Fibroblast of lung (primary cell): Measurements from ENCODE around the gene AKAP13. TPM values are rescaled to one million over a fixed set of nuclear protein-coding genes. Genes with fewer than 3 reads are reported as not detected.

Experiments
- DNase-seq, 2 donors: peaks; one replicate each; pipeline versions ENCODE4 v3.0.0 to v3.0.0-alpha.2; 2010; ENCODE audit warnings: low read depth in 2 of 2
- H2AFZ ChIP-seq: 2 replicates; pipeline ENCODE4 v1.5.1; 2012; ENCODE audit warnings: low read length, control low read depth, inconsistent platforms
- H3K27ac ChIP-seq: 2 replicates; pipeline ENCODE4 v1.5.1; 2011; ENCODE audit warnings: low read length, control low read depth; ENCODE audit not compliant: insufficient read depth
- H3K27me3 ChIP-seq: 2 replicates; pipeline ENCODE4 v1.5.1; 2011; ENCODE audit warnings: mild to moderate bottlenecking, low read length; ENCODE audit not compliant: control insufficient read depth, insufficient read depth
- H3K36me3 ChIP-seq: 2 replicates; pipeline ENCODE4 v1.5.1; 2011; ENCODE audit warnings: low read length; ENCODE audit not compliant: control insufficient read depth, insufficient read depth
- H3K4me1 ChIP-seq: 2 replicates; pipeline ENCODE4 v1.5.1; 2011; ENCODE audit warnings: low read length; ENCODE audit not compliant: control insufficient read depth, insufficient read depth; ENCODE audit errors: extremely low read depth
- H3K4me2 ChIP-seq: 2 replicates; pipeline ENCODE4 v1.5.1; 2011; ENCODE audit warnings: low read length, control low read depth; ENCODE audit not compliant: insufficient read depth; ENCODE audit errors: extremely low read depth
- H3K4me3 ChIP-seq, 4 experiments: fragments of 200-600 bp in 1 of 4; sonication (generic) in 1 of 4; replicated peaks in 1 of 4; 2 replicates each; pipeline ENCODE4 v1.5.1; 2011 to 2016; ENCODE audit warnings: low read length in 4 of 4, low read depth in 3 of 4, mild to moderate bottlenecking in 3 of 4, control low read depth in 2 of 4, inconsistent platforms in 1 of 4, mixed read lengths in 1 of 4; ENCODE audit not compliant: insufficient read depth in 1 of 4; ENCODE audit errors: control extremely low read depth in 1 of 4
- H3K79me2 ChIP-seq: 2 replicates; pipeline ENCODE4 v1.5.1; 2012; ENCODE audit warnings: mild to moderate bottlenecking, low read length, inconsistent platforms; ENCODE audit not compliant: control insufficient read depth, insufficient read depth
- H3K9ac ChIP-seq: 2 replicates; pipeline ENCODE4 v1.5.1; 2011; ENCODE audit warnings: mild to moderate bottlenecking, low read length, control low read depth; ENCODE audit not compliant: insufficient read depth
- H3K9me3 ChIP-seq: 2 replicates; pipeline ENCODE4 v1.5.1; 2012; ENCODE audit warnings: low read depth, low read length; ENCODE audit not compliant: control insufficient read depth, insufficient read depth
- H4K20me1 ChIP-seq: 2 replicates; pipeline ENCODE4 v1.5.1; 2011; ENCODE audit warnings: low read length; ENCODE audit not compliant: control insufficient read depth, insufficient read depth; ENCODE audit errors: extremely low read depth
- EZH2 ChIP-seq: IDR thresholded peaks from 2 replicates; pipeline ENCODE4 v1.5.1; 2012; ENCODE audit warnings: low read length, control low read depth, mild to moderate bottlenecking; ENCODE audit errors: missing control alignments
- polyA plus RNA-seq, 2 donors: library from polyadenylated mRNA; depleted of rRNA in 1 of 2; stranded (reverse) in 1 of 2; unstranded in 1 of 2; fragments of >200 nt; gene quantifications; 2 replicates each; pipeline ENCODE4 v1.2.1, GENCODE V29; 2011 to 2012; ENCODE audit warnings: missing spikeins in 1 of 2
- total RNA-seq: library from RNA; depleted of rRNA; stranded (reverse); fragments of >200 nt; gene quantifications from 2 replicates; pipeline ENCODE4 v1.2.1, GENCODE V29; 2014
- TF ChIP-seq, protein P1 (sequence below), 2 donors: IDR thresholded peaks in 1 of 2; conservative IDR thresholded peaks in 1 of 2; 1 replicate in 1 of 2; 2 replicates in 1 of 2; pipeline ENCODE4 v1.5.1; 2011 to 2012; ENCODE audit warnings: low read length in 2 of 2, control low read depth in 1 of 2, inconsistent platforms in 1 of 2, low read depth in 1 of 2, mild to moderate bottlenecking in 1 of 2

The AKAP13 gene
- total and polyA plus RNA-seq, 2 donors (not counting 1 experiment from before 2014, with no cell fraction given) = 8.3 to 68.4 TPM

DNA sequence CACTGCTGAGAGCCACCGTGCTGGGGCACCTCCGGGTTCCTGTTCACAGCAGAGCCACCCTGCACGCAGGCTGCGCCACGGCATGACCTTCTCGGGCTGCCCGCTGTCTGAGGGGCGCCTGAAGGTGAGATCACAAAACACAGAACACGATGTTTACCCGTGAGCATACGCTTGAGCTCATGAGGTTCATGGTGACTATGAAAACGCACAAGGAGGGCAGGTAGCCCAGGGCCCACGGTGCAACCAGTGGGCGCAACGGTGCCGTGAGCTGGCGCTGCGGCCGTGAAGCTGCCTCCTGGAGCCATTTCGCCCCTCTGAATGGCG lies 378.2 kb downstream of the AKAP13 start:
- Histone ChIP-seq H3K4me2 (no peak overlapping the region), H3K27ac (no peak overlapping the region), H3K4me3 (no peak overlapping the region), H4K20me1 (no peaks in the 10 kb centered on the region), H3K9me3 (no peaks in the 10 kb centered on the region), H3K36me3 (no peaks in the 10 kb centered on the region), H3K9ac (no peak overlapping the region), H3K79me2 (no peaks in the 10 kb centered on the region), H2AFZ (no peak overlapping the region), H3K27me3 (no peaks in the 10 kb centered on the region), H3K4me1 (no peaks in the 10 kb centered on the region)
- no peak for DNase-seq
- TF ChIP-seq, protein P1, sequence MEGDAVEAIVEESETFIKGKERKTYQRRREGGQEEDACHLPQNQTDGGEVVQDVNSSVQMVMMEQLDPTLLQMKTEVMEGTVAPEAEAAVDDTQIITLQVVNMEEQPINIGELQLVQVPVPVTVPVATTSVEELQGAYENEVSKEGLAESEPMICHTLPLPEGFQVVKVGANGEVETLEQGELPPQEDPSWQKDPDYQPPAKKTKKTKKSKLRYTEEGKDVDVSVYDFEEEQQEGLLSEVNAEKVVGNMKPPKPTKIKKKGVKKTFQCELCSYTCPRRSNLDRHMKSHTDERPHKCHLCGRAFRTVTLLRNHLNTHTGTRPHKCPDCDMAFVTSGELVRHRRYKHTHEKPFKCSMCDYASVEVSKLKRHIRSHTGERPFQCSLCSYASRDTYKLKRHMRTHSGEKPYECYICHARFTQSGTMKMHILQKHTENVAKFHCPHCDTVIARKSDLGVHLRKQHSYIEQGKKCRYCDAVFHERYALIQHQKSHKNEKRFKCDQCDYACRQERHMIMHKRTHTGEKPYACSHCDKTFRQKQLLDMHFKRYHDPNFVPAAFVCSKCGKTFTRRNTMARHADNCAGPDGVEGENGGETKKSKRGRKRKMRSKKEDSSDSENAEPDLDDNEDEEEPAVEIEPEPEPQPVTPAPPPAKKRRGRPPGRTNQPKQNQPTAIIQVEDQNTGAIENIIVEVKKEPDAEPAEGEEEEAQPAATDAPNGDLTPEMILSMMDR (conservative IDR thresholded peaks at IDR 0.05 in 1 of 2, IDR thresholded peaks at IDR 0.05 in 1 of 2; ENCODE audit: low read depth in 1 of 2, low read length in 2 of 2) = no peak
- no peak for TF ChIP-seq EZH2

DNA sequence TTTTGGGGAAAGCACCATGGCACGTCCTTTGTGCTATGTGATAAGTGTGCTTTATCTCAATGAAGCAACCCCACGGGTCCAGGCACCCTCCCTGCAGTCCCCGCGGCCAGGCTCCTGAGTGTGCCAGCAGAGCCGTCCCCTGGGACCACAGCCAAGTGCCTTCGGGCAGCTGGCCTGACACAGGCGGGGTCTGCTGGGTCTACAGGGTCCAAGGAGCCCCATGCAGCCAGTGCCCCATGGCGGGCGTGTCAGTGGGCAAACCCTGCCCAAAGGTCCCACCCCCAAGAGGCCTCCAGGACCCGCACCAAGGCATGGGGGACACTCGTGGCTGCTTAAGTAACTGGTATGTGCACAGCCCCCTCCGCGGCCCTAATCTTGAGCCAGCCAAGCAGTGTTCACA lies 379.0 kb downstream of the AKAP13 start:
- no peaks in the 10 kb centered on the region for H3K36me3 ChIP-seq
- no peak overlapping the region for H2AFZ ChIP-seq
- no peak overlapping the region for H3K9ac ChIP-seq
- no peak overlapping the region for H3K4me2 ChIP-seq
- no peak overlapping the region for H3K4me3 ChIP-seq
- H4K20me1 ChIP-seq = no peaks in the 10 kb centered on the region
- TF ChIP-seq, protein P1 (conservative IDR thresholded peaks at IDR 0.05 in 1 of 2, IDR thresholded peaks at IDR 0.05 in 1 of 2; ENCODE audit: low read depth in 1 of 2, low read length in 2 of 2) = no peak
- TF ChIP-seq EZH2 = no peak
- H3K4me1 ChIP-seq = peaks cover 2% of the 10 kb centered on the region
- H3K9me3 ChIP-seq = no peaks in the 10 kb centered on the region
- no peaks in the 10 kb centered on the region for H3K79me2 ChIP-seq
- no peak for DNase-seq
- no peak overlapping the region for H3K27ac ChIP-seq
- H3K27me3 ChIP-seq = no peaks in the 10 kb centered on the region

DNA sequence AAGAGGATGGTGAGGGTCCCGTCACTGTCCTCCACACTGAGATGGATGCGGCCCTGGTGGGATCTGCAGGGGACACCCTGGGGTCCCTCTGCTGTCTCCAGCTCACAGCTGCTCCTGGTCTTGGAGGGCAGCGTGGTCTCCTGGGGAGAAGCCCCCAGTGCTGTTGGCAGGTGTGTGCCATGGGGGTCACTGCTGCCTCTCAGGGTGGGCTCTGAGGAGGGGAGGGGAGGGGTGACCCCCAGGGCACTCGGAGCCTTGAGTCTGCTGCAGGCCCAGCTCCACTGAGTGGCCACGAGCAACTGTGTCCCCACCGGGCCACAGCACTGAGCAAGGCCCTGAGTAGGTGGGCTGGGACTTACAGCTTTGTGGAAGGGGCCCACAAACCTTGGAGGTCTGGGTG lies 379.6 kb downstream of the AKAP13 start:
- Histone ChIP-seq H3K27ac (no peak overlapping the region), H2AFZ (no peak overlapping the region), H3K4me3 (no peak overlapping the region), H3K79me2 (no peaks in the 10 kb centered on the region), H3K4me2 (no peak overlapping the region), H3K36me3 (no peaks in the 10 kb centered on the region), H4K20me1 (no peaks in the 10 kb centered on the region), H3K9ac (no peak overlapping the region), H3K27me3 (no peaks in the 10 kb centered on the region), H3K9me3 (no peaks in the 10 kb centered on the region), H3K4me1 (peaks cover 7% of the 10 kb centered on the region)
- no peak for DNase-seq
- TF ChIP-seq, protein P1 (conservative IDR thresholded peaks at IDR 0.05 in 1 of 2, IDR thresholded peaks at IDR 0.05 in 1 of 2; ENCODE audit: low read depth in 1 of 2, low read length in 2 of 2) = no peak
- no peak for TF ChIP-seq EZH2
